Neural crest cell (in vitro differentiated cells): ENCODE measurements around the gene HECW1. TPM values are rescaled to one million over a fixed set of nuclear protein-coding genes. Genes with fewer than 3 reads are reported as not detected.
"Not testable (repeated sequence)": the region's sequence is repeated elsewhere in the genome, so short reads cannot be mapped to it uniquely, and the experiment has no call there.

Experiments
- DNase-seq: peaks from one replicate; pipeline ENCODE4 v3.0.0; 2021; ENCODE audit warnings: low read depth, mixed read lengths, low spot score
- H3K27ac Mint-ChIP-seq: one replicate; pipeline ENCODE4 v1.8.0; 2021; ENCODE audit warnings: mild to moderate bottlenecking, mixed read lengths; ENCODE audit not compliant: unreplicated experiment
- H3K27me3 Mint-ChIP-seq: 2 replicates; pipeline ENCODE4 v1.8.0; 2021; ENCODE audit warnings: low read depth, mild to moderate bottlenecking, mixed read lengths
- H3K36me3 Mint-ChIP-seq: 2 replicates; pipeline ENCODE4 v1.8.0; 2021; ENCODE audit warnings: low read depth, mild to moderate bottlenecking, mixed read lengths
- H3K4me1 Mint-ChIP-seq: 2 replicates; pipeline ENCODE4 v1.8.0; 2021; ENCODE audit warnings: mixed read lengths
- H3K4me3 Mint-ChIP-seq: one replicate; pipeline ENCODE4 v1.8.0; 2021; ENCODE audit warnings: mild to moderate bottlenecking, mixed read lengths
- H3K9me3 Mint-ChIP-seq: 2 replicates; pipeline ENCODE4 v1.8.0; 2021; ENCODE audit warnings: mixed read lengths
- CTCF ChIP-seq: fragments of 200-600 bp; sonication (generic); conservative IDR thresholded peaks from 2 replicates; pipeline ENCODE4 v1.5.0; 2021; ENCODE audit warnings: antibody characterized with exemption, mild to moderate bottlenecking
- total RNA-seq: library from RNA; stranded (reverse); gene quantifications from 2 replicates; pipeline ENCODE4 v1.2.1, GENCODE V29; 2021

Gene HECW1
- total RNA-seq, 1 donor from 2014 or later: 3.6 TPM

- TF ChIP-seq CTCF: no peak
- DNase-seq: no peak
- no peaks in the 10 kb centered on the region for H3K36me3 Mint-ChIP-seq
- H3K4me1 Mint-ChIP-seq: peaks cover 7% of the 10 kb centered on the region
- no peaks in the 10 kb centered on the region for H3K9me3 Mint-ChIP-seq
- H3K27ac Mint-ChIP-seq: no peak overlapping the region
- no peaks in the 10 kb centered on the region for H3K27me3 Mint-ChIP-seq
- H3K4me3 Mint-ChIP-seq: no peak overlapping the region
Measured at GRCh38 chr7:43594020-43594419, 481.6 kb downstream of the HECW1 start.

GRCh38 chr7:43596426-43596825 is 484.0 kb downstream of the HECW1 start:
- H3K4me3 Mint-ChIP-seq: not testable (repeated sequence)

DNA sequence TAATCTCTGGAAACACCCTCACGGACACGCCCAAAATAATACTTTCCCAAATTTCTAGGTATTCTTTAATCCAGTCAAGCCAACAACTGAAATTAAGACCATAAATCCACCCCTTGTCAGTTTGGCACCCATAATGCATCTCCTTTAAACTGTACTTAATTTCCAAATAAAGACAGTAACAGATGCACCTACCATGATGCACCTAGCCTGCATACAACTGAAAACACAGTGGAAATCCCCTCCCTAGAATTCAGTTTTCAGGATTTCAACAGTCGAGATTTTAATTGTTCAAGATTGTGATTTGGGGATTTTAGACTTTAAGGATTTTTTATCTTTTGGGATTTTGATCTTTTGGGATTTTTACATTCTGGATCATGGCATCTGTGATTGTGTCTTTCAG is 487.6 kb downstream of the HECW1 start:
- Mint-ChIP-seq H3K27ac (no peak overlapping the region), H3K36me3 (peaks cover 11% of the 10 kb centered on the region), H3K4me3 (no peak overlapping the region), H3K27me3 (no peaks in the 10 kb centered on the region), H3K4me1 (no peaks in the 10 kb centered on the region), H3K9me3 (peaks cover 3% of the 10 kb centered on the region)
- no peak for TF ChIP-seq CTCF
- DNase-seq: no peak

More at GRCh38 chr7:43596426-43596825, 484.0 kb downstream of the HECW1 start:
- H3K27me3 Mint-ChIP-seq, H3K9me3 Mint-ChIP-seq, H3K4me1 Mint-ChIP-seq, H3K36me3 Mint-ChIP-seq, H3K27ac Mint-ChIP-seq, DNase-seq: not testable (repeated sequence)

DNA sequence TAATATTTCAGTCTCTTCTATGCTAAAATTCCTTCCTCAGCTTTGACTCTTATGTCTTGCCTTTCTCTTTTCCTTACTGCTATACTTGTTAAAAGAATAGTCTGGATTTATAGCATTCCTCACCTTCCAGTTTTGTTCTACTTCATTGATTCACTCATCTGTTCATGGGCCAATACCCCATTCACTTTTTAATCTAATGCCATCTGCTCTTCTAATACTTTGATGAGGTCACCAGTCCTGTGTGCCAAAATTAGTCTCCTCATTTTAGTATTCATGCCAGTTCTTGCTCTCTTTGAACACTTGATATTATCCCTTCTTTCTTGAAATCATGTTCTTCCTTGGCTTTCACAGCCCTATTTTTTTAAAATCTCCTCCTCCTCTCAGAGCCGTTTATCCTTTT is 489.8 kb downstream of the HECW1 start:
- Mint-ChIP-seq H3K4me1 (no peaks in the 10 kb centered on the region), H3K9me3 (peaks cover 7% of the 10 kb centered on the region), H3K27ac (no peak overlapping the region), H3K4me3 (no peak overlapping the region), H3K27me3 (no peaks in the 10 kb centered on the region), H3K36me3 (peaks cover 19% of the 10 kb centered on the region)
- no peak for DNase-seq
- TF ChIP-seq CTCF: no peak

DNA sequence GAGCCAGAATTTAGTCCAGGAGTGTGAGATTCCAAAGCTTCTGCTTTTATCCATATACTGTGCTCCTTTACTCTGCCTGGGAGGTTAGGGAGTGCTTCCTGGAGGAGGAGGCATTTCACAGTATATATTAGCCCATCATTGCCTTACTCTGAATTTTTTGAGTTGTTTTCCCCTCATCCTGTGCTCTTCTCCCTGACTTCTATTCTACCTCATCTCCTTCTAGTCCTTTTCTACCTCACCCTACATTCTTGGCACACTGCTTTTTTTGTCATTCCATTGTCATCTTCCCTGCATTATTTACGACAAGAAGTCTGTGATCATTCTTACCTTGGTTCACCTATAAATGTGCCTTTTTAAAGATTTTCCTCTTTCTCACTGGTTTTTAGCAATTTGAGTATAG is 491.8 kb downstream of the HECW1 start:
- Mint-ChIP-seq H3K9me3 (peaks cover 7% of the 10 kb centered on the region), H3K27me3 (no peaks in the 10 kb centered on the region), H3K4me1 (no peaks in the 10 kb centered on the region), H3K27ac (no peak overlapping the region), H3K4me3 (no peak overlapping the region), H3K36me3 (peaks cover 19% of the 10 kb centered on the region)
- no peak for TF ChIP-seq CTCF
- no peak for DNase-seq

GRCh38 chr7:43609097-43609496 is 496.6 kb downstream of the HECW1 start:
- Mint-ChIP-seq H3K36me3 (peaks cover 25% of the 10 kb centered on the region), H3K4me1 (peaks cover 9% of the 10 kb centered on the region), H3K9me3 (peaks cover 7% of the 10 kb centered on the region), H3K27ac (no peak overlapping the region), H3K27me3 (no peaks in the 10 kb centered on the region), H3K4me3 (no peak overlapping the region)
- no peak for TF ChIP-seq CTCF
- no peak for DNase-seq
